ENCODE data around the gene TNNT1.

DNA sequence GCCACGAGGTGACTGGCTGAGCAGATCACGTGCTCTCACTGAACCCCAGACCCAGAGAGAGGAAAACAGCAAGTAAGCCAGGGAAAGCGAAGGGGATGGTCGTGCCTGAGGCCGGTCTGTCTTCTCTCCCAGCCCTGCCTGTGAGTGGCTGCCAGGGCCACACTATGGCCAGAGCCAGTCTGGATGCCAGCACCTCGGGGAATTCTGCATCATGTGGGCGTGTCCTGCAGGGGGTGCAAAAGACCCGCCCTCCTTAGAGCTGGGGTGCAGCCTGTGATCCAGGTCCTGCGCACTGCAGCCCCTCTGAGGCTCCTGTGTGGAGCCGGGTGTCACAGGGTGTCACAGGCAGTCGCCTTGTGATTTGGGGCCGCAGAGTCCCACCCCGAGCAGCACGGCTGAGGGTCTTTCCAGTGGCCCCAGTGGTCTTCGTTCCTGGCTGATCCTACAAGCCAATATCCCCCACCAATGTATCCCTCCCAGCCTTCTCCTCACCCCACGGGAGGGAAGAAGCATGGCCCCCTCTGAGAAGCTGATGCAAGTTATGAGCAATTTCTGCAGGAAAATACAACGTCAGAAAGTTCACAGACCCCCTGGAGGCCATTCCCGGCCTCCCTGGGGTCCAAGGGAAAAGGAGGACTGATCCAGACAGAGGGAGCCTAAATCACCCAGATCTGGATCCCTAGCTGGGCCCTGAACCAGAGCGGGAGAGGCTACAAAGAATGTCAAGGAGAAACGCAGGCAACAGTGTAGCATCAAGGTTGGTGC is 39.3 kb downstream of the TNNT1 start:
- TF ChIP-seq, protein P1, sequence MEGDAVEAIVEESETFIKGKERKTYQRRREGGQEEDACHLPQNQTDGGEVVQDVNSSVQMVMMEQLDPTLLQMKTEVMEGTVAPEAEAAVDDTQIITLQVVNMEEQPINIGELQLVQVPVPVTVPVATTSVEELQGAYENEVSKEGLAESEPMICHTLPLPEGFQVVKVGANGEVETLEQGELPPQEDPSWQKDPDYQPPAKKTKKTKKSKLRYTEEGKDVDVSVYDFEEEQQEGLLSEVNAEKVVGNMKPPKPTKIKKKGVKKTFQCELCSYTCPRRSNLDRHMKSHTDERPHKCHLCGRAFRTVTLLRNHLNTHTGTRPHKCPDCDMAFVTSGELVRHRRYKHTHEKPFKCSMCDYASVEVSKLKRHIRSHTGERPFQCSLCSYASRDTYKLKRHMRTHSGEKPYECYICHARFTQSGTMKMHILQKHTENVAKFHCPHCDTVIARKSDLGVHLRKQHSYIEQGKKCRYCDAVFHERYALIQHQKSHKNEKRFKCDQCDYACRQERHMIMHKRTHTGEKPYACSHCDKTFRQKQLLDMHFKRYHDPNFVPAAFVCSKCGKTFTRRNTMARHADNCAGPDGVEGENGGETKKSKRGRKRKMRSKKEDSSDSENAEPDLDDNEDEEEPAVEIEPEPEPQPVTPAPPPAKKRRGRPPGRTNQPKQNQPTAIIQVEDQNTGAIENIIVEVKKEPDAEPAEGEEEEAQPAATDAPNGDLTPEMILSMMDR (IDR thresholded peaks at IDR 0.05), result no peak
- no peak for TF ChIP-seq POLR2A (IDR thresholded peaks at IDR 0.05)

Measured in adrenal gland (tissue), 5 donors.